Osteocyte (in vitro differentiated cells): ENCODE measurements around the gene EPHA2. TPM values are rescaled to one million over a fixed set of nuclear protein-coding genes. Genes with fewer than 3 reads are reported as not detected.

Experiments
- DNase-seq: peaks from one replicate; pipeline ENCODE4 v3.0.0; 2021; ENCODE audit warnings: mixed read lengths; ENCODE audit not compliant: unreplicated experiment; ENCODE audit errors: extremely low spot score
- H3K27ac Mint-ChIP-seq: one replicate; pipeline ENCODE4 v1.8.0; 2021; ENCODE audit warnings: mild to moderate bottlenecking, mixed read lengths; ENCODE audit not compliant: unreplicated experiment
- H3K27me3 Mint-ChIP-seq: one replicate; pipeline ENCODE4 v1.8.0; 2021; ENCODE audit warnings: mixed read lengths; ENCODE audit not compliant: unreplicated experiment
- H3K36me3 Mint-ChIP-seq: one replicate; pipeline ENCODE4 v1.8.0; 2021; ENCODE audit warnings: mixed read lengths; ENCODE audit not compliant: unreplicated experiment
- H3K4me1 Mint-ChIP-seq: one replicate; pipeline ENCODE4 v1.8.0; 2021; ENCODE audit warnings: mixed read lengths; ENCODE audit not compliant: unreplicated experiment
- H3K4me3 Mint-ChIP-seq: one replicate; pipeline ENCODE4 v1.8.0; 2021; ENCODE audit warnings: mild to moderate bottlenecking, moderate library complexity, mixed read lengths; ENCODE audit not compliant: unreplicated experiment
- H3K9me3 Mint-ChIP-seq: one replicate; pipeline ENCODE4 v1.8.0; 2021; ENCODE audit warnings: mixed read lengths; ENCODE audit not compliant: unreplicated experiment
- total RNA-seq: library from RNA; stranded (reverse); gene quantifications from 2 replicates; pipeline ENCODE4 v1.2.1, GENCODE V29; 2021
- TF ChIP-seq, protein P1 (sequence below): fragments of 200-600 bp; sonication (generic); IDR thresholded peaks from 2 replicates; pipeline ENCODE4 v1.5.0; 2021; ENCODE audit warnings: antibody characterized with exemption, mild to moderate bottlenecking, moderate library complexity

EPHA2 gene
- total RNA-seq, 1 donor from 2014 or later = 152 TPM

DNA sequence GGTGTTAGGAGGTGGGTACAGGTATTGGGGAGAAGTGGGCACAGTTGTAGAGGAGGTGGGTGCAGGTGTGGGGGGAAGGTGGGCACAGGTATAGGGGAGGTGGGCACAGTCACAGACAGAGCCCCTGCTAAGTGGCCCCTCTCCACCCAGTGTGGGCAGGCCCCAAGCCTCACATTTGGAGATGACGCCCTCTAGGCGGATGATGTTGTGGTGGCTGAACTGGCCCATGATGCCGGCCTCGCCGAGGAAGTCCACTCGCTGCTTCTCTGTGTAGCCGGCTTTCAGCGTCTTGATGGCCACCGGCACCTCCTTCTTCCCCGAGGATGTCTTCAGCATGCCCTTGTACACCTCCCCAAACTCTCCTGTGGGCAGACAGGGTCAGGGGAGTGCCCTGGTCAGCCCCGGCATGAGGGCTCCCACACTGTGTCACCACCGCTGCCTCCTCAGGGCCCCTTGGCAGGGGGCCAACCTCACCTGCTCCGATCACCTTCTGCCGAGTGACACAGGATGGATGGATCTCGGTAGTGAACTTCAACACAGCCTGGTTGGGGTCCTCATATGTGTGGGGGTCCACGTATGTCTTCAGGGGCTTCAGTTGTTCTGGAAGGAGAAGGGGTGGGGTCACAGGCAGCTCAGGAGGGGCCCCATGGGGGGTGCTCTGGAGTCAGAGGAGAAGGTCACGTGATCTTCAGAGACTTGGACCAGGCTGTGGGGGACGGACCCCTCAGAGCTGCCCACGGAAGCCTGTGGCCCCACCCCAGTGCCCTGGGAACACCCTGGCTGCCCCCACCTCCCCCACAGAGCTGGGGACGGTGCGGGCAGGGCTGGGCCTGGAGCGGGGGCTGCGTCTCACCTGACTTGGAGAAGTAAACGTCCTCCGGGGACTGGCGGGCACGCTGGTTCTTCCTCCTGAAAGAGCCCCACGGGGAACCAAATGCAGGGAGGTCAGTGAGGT is 22.6 kb downstream of the EPHA2 start:
- TF ChIP-seq, protein P1, sequence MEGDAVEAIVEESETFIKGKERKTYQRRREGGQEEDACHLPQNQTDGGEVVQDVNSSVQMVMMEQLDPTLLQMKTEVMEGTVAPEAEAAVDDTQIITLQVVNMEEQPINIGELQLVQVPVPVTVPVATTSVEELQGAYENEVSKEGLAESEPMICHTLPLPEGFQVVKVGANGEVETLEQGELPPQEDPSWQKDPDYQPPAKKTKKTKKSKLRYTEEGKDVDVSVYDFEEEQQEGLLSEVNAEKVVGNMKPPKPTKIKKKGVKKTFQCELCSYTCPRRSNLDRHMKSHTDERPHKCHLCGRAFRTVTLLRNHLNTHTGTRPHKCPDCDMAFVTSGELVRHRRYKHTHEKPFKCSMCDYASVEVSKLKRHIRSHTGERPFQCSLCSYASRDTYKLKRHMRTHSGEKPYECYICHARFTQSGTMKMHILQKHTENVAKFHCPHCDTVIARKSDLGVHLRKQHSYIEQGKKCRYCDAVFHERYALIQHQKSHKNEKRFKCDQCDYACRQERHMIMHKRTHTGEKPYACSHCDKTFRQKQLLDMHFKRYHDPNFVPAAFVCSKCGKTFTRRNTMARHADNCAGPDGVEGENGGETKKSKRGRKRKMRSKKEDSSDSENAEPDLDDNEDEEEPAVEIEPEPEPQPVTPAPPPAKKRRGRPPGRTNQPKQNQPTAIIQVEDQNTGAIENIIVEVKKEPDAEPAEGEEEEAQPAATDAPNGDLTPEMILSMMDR = no peak
- H3K9me3 Mint-ChIP-seq = no peaks in the 10 kb centered on the region
- no peaks in the 10 kb centered on the region for H3K27me3 Mint-ChIP-seq
- H3K4me3 Mint-ChIP-seq = no peak overlapping the region
- DNase-seq = no peak
- H3K4me1 Mint-ChIP-seq = peaks cover 5% of the 10 kb centered on the region
- H3K36me3 Mint-ChIP-seq = peaks cover 48% of the 10 kb centered on the region
- no peak overlapping the region for H3K27ac Mint-ChIP-seq

DNA sequence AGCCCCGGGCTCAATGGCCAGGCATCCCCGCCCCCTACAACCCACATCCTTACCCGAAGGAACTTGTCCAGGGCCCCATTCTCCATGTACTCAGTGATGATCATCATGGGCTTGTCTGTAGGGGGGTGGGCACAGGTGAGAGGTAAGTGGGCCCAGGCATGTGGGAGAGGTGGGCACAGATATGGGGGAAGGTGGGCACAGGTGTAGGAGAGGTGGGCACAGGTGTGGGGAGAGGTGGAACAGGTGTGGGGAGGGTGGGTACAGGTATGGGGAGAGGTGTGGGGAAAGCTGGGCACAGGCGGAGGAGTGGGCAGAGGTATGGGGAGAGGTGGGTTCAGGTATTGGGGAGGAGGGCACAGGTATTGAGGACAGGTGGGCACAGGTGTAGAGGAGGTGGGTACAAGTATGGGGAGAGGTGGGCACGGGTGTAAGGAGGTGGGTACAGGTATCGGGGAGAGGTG is 23.5 kb downstream of the EPHA2 start:
- TF ChIP-seq, protein P1 = no peak
- H3K9me3 Mint-ChIP-seq = no peaks in the 10 kb centered on the region
- DNase-seq = no peak
- peaks cover 51% of the 10 kb centered on the region for H3K36me3 Mint-ChIP-seq
- no peaks in the 10 kb centered on the region for H3K27me3 Mint-ChIP-seq
- no peak overlapping the region for H3K4me3 Mint-ChIP-seq
- H3K27ac Mint-ChIP-seq = no peak overlapping the region
- H3K4me1 Mint-ChIP-seq = peaks cover 5% of the 10 kb centered on the region

DNA sequence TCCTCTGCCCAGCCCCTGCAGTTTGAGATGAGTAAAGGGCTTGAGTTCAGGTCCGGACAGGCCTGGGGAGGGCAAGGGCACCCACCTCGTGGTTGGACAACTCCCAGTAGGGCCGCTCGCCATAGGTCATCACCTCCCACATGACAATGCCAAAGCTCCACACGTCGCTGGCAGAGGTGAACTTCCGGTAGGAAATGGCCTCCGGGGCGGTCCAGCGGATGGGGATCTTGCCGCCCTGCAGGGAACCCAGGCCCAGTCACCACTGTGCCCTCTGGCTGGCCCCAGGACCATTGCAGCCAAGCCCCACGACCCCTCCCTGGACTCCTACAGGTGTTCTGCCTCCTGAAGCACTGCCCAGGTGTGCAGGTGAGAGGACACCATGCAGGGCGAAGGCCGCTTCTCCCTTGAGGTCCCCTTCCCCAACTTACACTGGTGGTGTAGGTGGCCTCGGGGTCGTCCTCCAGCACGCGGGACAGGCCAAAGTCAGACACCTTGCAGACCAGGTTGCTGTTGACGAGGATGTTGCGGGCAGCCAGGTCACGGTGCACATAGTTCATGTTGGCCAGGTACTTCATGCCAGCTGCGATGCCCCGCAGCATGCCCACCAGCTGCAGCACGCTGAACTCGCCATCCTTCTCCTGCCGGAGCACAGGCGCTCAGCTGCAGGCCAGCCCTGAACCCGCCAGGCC is 24.1 kb downstream of the EPHA2 start:
- Mint-ChIP-seq H3K27ac (no peak overlapping the region), H3K9me3 (no peaks in the 10 kb centered on the region), H3K4me1 (peaks cover 5% of the 10 kb centered on the region), H3K36me3 (peaks cover 54% of the 10 kb centered on the region), H3K4me3 (no peak overlapping the region), H3K27me3 (no peaks in the 10 kb centered on the region)
- TF ChIP-seq, protein P1 = no peak
- no peak for DNase-seq

DNA sequence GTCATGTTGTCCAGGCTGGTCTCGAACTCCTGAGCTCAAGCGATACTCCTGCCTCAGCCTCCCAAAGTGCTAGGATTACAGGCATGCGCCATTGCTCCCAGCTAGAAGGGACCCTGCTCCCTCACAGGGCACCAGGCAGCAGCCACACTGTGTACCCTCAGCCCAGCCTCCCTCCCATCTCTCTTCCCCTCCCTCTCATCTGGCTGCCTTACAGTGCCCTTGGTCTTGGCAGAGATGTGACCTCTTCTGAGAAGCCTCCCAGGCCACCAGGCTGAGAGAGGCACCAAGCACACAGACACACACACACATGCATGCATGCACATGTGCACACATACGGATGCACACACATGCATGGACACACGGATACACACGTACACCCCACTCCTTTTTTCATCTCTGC is 25.0 kb downstream of the EPHA2 start:
- Mint-ChIP-seq H3K27me3 (no peaks in the 10 kb centered on the region), H3K4me3 (no peak overlapping the region), H3K4me1 (peaks cover 8% of the 10 kb centered on the region), H3K9me3 (no peaks in the 10 kb centered on the region), H3K27ac (peak overlapping the region; percentile 52), H3K36me3 (peaks cover 58% of the 10 kb centered on the region)
- no peak for DNase-seq
- TF ChIP-seq, protein P1 = no peak
